ENCODE measurements around the gene LTBP1.
"Not testable (repeated sequence)": the region's sequence is repeated elsewhere in the genome, so short reads cannot be mapped to it uniquely, and the experiment has no call there.

LTBP1 gene

GRCh38 chr2:32946314-32947075, at the start of gene LTBP1:
Gene LTBP1, plus strand, starts transcription at chr2:32946953. Its CDS starts 372 bp downstream, at chr2:32947325.
- peak; percentile 78 for DNase-seq (ENCODE audit: low spot score)

- DNase-seq (ENCODE audit: low spot score) = no peak
Observed at GRCh38 chr2:32900246-32900973, 46.3 kb upstream of the LTBP1 start.

GRCh38 chr2:32901313-32901712, 45.4 kb upstream of the LTBP1 start:
- DNase-seq (ENCODE audit: low spot score) = no peak

GRCh38 chr2:32902174-32902573, 44.6 kb upstream of the LTBP1 start:
- DNase-seq (ENCODE audit: low spot score) = no peak

- no peak for DNase-seq (ENCODE audit: low spot score)
Observed at GRCh38 chr2:32902986-32903385, 43.8 kb upstream of the LTBP1 start.

- no peak for DNase-seq (ENCODE audit: low spot score)
Observed at GRCh38 chr2:32904074-32904473, 42.7 kb upstream of the LTBP1 start.

GRCh38 chr2:32904751-32905150, 42.0 kb upstream of the LTBP1 start:
- no peak for DNase-seq (ENCODE audit: low spot score)

- no peak for DNase-seq (ENCODE audit: low spot score)
Observed at GRCh38 chr2:32905270-32905669, 41.5 kb upstream of the LTBP1 start.

GRCh38 chr2:32910883-32911598, 35.7 kb upstream of the LTBP1 start:
- DNase-seq (ENCODE audit: low spot score) = no peak

GRCh38 chr2:32915694-32916093, 31.1 kb upstream of the LTBP1 start:
- DNase-seq (ENCODE audit: low spot score) = no peak

- DNase-seq (ENCODE audit: low spot score) = no peak
Observed at GRCh38 chr2:32918774-32919173, 28.0 kb upstream of the LTBP1 start.

GRCh38 chr2:32919901-32920300, 26.9 kb upstream of the LTBP1 start:
- not testable (repeated sequence) for DNase-seq (ENCODE audit: low spot score)

GRCh38 chr2:32921486-32921885, 25.3 kb upstream of the LTBP1 start:
- not testable (repeated sequence) for DNase-seq (ENCODE audit: low spot score)

- DNase-seq (ENCODE audit: low spot score) = no peak
Observed at GRCh38 chr2:32922501-32922900, 24.3 kb upstream of the LTBP1 start.

GRCh38 chr2:32923109-32923508, 23.6 kb upstream of the LTBP1 start:
- no peak for DNase-seq (ENCODE audit: low spot score)

- no peak for DNase-seq (ENCODE audit: low spot score)
Observed at GRCh38 chr2:32925283-32925815, 21.4 kb upstream of the LTBP1 start.

- no peak for DNase-seq (ENCODE audit: low spot score)
Observed at GRCh38 chr2:32925976-32926707, 20.6 kb upstream of the LTBP1 start.

- DNase-seq (ENCODE audit: low spot score) = no peak
Observed at GRCh38 chr2:32926708-32927084, 20.1 kb upstream of the LTBP1 start.

GRCh38 chr2:32930436-32930835, 16.3 kb upstream of the LTBP1 start:
- no peak for DNase-seq (ENCODE audit: low spot score)

GRCh38 chr2:32931519-32931918, 15.2 kb upstream of the LTBP1 start:
- DNase-seq (ENCODE audit: low spot score) = no peak

- DNase-seq (ENCODE audit: low spot score) = no peak
Observed at GRCh38 chr2:32931945-32932709, 14.6 kb upstream of the LTBP1 start.

Measured in GM03348 (cell line).